ENCODE data around the gene AKAP13.

DNA sequence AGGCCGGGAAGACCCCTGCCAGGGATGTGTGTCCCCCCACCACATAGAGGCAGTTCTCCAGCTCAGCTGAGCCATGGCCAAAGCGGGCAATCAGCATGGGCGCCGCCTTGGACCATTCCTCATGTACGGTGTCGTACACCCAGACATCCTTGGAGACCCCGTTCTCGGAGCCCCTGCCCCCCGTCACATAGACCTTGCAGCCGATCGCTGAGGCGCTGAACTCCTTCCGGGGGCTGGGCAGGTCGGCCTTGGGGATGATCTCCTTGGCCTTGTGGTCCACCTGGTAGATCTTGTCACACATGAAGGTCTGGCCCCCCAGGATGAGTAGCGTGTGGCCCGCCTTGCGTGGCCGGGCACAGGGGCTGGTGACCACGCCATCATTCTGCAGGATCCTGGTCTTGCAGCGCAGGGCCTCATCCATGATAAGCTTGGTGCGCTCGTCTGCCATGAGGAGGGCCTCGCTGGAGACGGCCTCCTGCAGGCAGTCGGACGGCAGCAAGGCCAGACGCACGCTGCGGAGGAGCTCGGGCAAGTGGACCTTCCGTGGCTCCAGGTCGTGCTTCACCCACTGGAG, 388.3 kb downstream of the AKAP13 start:
- TF ChIP-seq ZFX (IDR thresholded peaks at IDR 0.05; ENCODE audit: borderline replicate concordance) = no peak
- TF ChIP-seq, protein P1, sequence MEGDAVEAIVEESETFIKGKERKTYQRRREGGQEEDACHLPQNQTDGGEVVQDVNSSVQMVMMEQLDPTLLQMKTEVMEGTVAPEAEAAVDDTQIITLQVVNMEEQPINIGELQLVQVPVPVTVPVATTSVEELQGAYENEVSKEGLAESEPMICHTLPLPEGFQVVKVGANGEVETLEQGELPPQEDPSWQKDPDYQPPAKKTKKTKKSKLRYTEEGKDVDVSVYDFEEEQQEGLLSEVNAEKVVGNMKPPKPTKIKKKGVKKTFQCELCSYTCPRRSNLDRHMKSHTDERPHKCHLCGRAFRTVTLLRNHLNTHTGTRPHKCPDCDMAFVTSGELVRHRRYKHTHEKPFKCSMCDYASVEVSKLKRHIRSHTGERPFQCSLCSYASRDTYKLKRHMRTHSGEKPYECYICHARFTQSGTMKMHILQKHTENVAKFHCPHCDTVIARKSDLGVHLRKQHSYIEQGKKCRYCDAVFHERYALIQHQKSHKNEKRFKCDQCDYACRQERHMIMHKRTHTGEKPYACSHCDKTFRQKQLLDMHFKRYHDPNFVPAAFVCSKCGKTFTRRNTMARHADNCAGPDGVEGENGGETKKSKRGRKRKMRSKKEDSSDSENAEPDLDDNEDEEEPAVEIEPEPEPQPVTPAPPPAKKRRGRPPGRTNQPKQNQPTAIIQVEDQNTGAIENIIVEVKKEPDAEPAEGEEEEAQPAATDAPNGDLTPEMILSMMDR (IDR thresholded peaks at IDR 0.05) = no peak

Data from 22Rv1 (cell line).